K562 (cell line): ENCODE data around the gene TACR1.
"Not testable (repeated sequence)": the region's sequence is repeated elsewhere in the genome, so short reads cannot be mapped to it uniquely, and the experiment has no call there.

Source experiments
- CREB1 ChIP-seq, 2 experiments: sonication (generic) in 1 of 2; formaldehyde crosslinking in 1 of 2; IDR thresholded peaks; 2 replicates each; pipeline versions ENCODE4 v1.6.1 to v1.8.0; 2012 to 2022; ENCODE audit warnings: inconsistent platforms in 1 of 2, mild to moderate bottlenecking in 1 of 2, missing genetic modification reagents in 1 of 2, moderate library complexity in 1 of 2
- JUND ChIP-seq, 2 experiments: IDR thresholded peaks; 2 replicates in 1 of 2; 3 replicates in 1 of 2; pipeline ENCODE4 v1.6.1; 2011; ENCODE audit warnings: borderline replicate concordance in 2 of 2, low read depth in 2 of 2, low read length in 2 of 2, improper control_type of control experiment in 1 of 2, missing biosample characterization in 1 of 2, missing genetic modification characterization in 1 of 2, missing genetic modification reagents in 1 of 2
- LEF1 ChIP-seq: fragments of 450-650 bp; IDR thresholded peaks from 2 replicates; pipeline ENCODE4 v1.6.1; 2016; ENCODE audit warnings: mild to moderate bottlenecking
- POLR3G ChIP-seq: IDR thresholded peaks from 2 replicates; pipeline ENCODE4 v1.6.1; 2011; ENCODE audit not compliant: insufficient read length, insufficient replicate concordance; ENCODE audit errors: extremely low read depth
- STAT5B ChIP-seq: fragments of 250-450 bp; sonication (Bioruptor Pico); IDR thresholded peaks from 2 replicates; pipeline ENCODE4 v1.8.0; 2021; ENCODE audit warnings: mild to moderate bottlenecking, inconsistent platforms

- TF ChIP-seq LEF1; CREB1 (IDR thresholded peaks at IDR 0.05); CREB1 (CRISPR knock-in tag; IDR thresholded peaks at IDR 0.05); STAT5B; JUND (IDR thresholded peaks at IDR 0.05; ENCODE audit: borderline replicate concordance, low read depth, low read length); JUND (tag; IDR thresholded peaks at IDR 0.05; ENCODE audit: borderline replicate concordance, low read depth, low read length); POLR3G: not testable (repeated sequence)
Observed at GRCh38 chr2:75171423-75171822, 27.9 kb downstream of the TACR1 start.
